ENCODE measurements around the gene CHRDL1. TPM values are rescaled to one million over a fixed set of nuclear protein-coding genes. Genes with fewer than 3 reads are reported as not detected.
A peak's percentile ranks its signal among the peaks of the same experiment; 100 is the strongest.
"Not testable (repeated sequence)": the region's sequence is repeated elsewhere in the genome, so short reads cannot be mapped to it uniquely, and the experiment has no call there.

Gene CHRDL1
- total RNA-seq, 1 experiment from 2014 or later = 11.1 TPM

DNA sequence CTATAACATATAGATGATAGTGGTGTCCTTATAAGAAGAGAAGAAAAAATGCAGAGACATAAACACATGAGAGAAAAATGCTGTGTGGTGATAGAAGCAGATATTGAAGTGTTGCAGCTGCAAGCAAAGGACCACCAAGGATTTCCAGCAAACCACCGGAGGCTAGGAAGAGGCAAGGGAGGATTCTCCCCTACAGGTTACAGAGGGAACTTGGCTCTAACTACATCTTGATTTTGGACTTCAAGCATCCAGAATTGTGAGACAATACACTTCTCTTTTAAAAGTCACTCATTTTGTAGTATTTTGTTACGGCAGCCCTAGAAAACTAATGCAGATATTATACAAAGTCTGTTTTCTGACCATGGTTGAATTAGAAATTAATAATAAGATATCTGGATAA is 30.4 kb upstream of the CHRDL1 start:
- Mint-ChIP-seq H3K4me3 (no peak overlapping the region), H3K9me3 (peaks cover 4% of the 10 kb centered on the region; the same call in 1 of the 2 replicates), H3K4me1 (0 out of 2 replicates have a peak, but pooled peaks cover 2% of the 10 kb centered on the region), H3K27ac (no peak overlapping the region), H3K27me3 (ENCODE audit: low read depth) (no peaks in the 10 kb centered on the region), H3K36me3 (no peaks in the 10 kb centered on the region)
- TF ChIP-seq NR3C1 (CRISPR knock-in tag; conservative IDR thresholded peaks at IDR 0.05; ENCODE audit: low read depth) = no peak
- no peak for TF ChIP-seq ZNF281 (CRISPR knock-in tag; IDR thresholded peaks at IDR 0.05)
- TF ChIP-seq TCF7 (CRISPR knock-in tag; IDR thresholded peaks at IDR 0.05; ENCODE audit: low read depth) = no peak
- TF ChIP-seq, protein P1, sequence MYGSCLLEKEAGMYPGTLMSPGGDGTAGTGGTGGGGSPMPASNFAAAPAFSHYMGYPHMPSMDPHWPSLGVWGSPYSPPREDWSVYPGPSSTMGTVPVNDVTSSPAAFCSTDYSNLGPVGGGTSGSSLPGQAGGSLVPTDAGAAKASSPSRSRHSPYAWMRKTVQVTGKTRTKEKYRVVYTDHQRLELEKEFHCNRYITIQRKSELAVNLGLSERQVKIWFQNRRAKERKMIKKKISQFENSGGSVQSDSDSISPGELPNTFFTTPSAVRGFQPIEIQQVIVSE (CRISPR knock-in tag; IDR thresholded peaks at IDR 0.05; ENCODE audit: borderline replicate concordance) = no peak
- TF ChIP-seq SMAD4 (CRISPR knock-in tag; IDR thresholded peaks at IDR 0.05) = no peak
- no peak for TF ChIP-seq NFATC4 (CRISPR knock-in tag; IDR thresholded peaks at IDR 0.05)
- POLR2A ChIA-PET = no interaction called here
- DNase-seq (ENCODE audit: low spot score) (no peak), ATAC-seq (peak; percentile 36; the same call in 1 of the 2 replicates)
- CTCF ChIA-PET = no interaction called here

GRCh38 chrX:110816543-110816942 is 20.9 kb upstream of the CHRDL1 start:
- H3K4me1 Mint-ChIP-seq; POLR2A ChIA-PET; H3K36me3 Mint-ChIP-seq; H3K27ac Mint-ChIP-seq; H3K4me3 Mint-ChIP-seq; CTCF ChIA-PET; ATAC-seq; H3K27me3 Mint-ChIP-seq (ENCODE audit: low read depth); H3K9me3 Mint-ChIP-seq; DNase-seq (ENCODE audit: low spot score): not testable (repeated sequence)

GRCh38 chrX:110806145-110806544 is 10.5 kb upstream of the CHRDL1 start:
- DNase-seq (ENCODE audit: low spot score) = no peak
- CTCF ChIA-PET = no interaction called here
- Mint-ChIP-seq H3K27me3 (ENCODE audit: low read depth) (no peaks in the 10 kb centered on the region), H3K36me3 (no peaks in the 10 kb centered on the region), H3K9me3 (no peaks in the 10 kb centered on the region), H3K4me3 (no peak overlapping the region), H3K27ac (no peak overlapping the region), H3K4me1 (peaks cover under 1% of the 10 kb centered on the region)
- POLR2A ChIA-PET = no interaction called here
- no peak for ATAC-seq
- TF ChIP-seq, protein P2, sequence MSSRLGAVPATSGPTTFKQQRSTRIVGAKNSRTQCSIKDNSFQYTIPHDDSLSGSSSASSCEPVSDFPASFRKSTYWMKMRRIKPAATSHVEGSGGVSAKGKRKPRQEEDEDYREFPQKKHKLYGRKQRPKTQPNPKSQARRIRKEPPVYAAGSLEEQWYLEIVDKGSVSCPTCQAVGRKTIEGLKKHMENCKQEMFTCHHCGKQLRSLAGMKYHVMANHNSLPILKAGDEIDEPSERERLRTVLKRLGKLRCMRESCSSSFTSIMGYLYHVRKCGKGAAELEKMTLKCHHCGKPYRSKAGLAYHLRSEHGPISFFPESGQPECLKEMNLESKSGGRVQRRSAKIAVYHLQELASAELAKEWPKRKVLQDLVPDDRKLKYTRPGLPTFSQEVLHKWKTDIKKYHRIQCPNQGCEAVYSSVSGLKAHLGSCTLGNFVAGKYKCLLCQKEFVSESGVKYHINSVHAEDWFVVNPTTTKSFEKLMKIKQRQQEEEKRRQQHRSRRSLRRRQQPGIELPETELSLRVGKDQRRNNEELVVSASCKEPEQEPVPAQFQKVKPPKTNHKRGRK (CRISPR knock-in tag; IDR thresholded peaks at IDR 0.05; ENCODE audit: borderline replicate concordance) = no peak
- TF ChIP-seq, protein P3, sequence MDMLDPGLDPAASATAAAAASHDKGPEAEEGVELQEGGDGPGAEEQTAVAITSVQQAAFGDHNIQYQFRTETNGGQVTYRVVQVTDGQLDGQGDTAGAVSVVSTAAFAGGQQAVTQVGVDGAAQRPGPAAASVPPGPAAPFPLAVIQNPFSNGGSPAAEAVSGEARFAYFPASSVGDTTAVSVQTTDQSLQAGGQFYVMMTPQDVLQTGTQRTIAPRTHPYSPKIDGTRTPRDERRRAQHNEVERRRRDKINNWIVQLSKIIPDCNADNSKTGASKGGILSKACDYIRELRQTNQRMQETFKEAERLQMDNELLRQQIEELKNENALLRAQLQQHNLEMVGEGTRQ (CRISPR knock-in tag; IDR thresholded peaks at IDR 0.05) = no peak
- TF ChIP-seq NR1H2 (CRISPR knock-in tag; IDR thresholded peaks at IDR 0.05) = no peak
- no peak for TF ChIP-seq JAZF1 (CRISPR knock-in tag; IDR thresholded peaks at IDR 0.05)
- TF ChIP-seq ZNF671 (CRISPR knock-in tag; IDR thresholded peaks at IDR 0.05) = no peak
- no peak for TF ChIP-seq ESRRA (CRISPR knock-in tag; IDR thresholded peaks at IDR 0.05; ENCODE audit: borderline replicate concordance)
- TF ChIP-seq, protein P4, sequence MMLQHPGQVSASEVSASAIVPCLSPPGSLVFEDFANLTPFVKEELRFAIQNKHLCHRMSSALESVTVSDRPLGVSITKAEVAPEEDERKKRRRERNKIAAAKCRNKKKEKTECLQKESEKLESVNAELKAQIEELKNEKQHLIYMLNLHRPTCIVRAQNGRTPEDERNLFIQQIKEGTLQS (CRISPR knock-in tag; conservative IDR thresholded peaks at IDR 0.05) = no peak
- no peak for TF ChIP-seq CBFB (CRISPR knock-in tag; IDR thresholded peaks at IDR 0.05; ENCODE audit: low read depth)
- TF ChIP-seq FOXJ3 (CRISPR knock-in tag; IDR thresholded peaks at IDR 0.05; ENCODE audit: borderline replicate concordance) = no peak
- no peak for TF ChIP-seq FOXP1 (CRISPR knock-in tag; IDR thresholded peaks at IDR 0.05; ENCODE audit: borderline replicate concordance)
- no peak for TF ChIP-seq PRDM15 (CRISPR knock-in tag; IDR thresholded peaks at IDR 0.05)
- TF ChIP-seq, protein P5, sequence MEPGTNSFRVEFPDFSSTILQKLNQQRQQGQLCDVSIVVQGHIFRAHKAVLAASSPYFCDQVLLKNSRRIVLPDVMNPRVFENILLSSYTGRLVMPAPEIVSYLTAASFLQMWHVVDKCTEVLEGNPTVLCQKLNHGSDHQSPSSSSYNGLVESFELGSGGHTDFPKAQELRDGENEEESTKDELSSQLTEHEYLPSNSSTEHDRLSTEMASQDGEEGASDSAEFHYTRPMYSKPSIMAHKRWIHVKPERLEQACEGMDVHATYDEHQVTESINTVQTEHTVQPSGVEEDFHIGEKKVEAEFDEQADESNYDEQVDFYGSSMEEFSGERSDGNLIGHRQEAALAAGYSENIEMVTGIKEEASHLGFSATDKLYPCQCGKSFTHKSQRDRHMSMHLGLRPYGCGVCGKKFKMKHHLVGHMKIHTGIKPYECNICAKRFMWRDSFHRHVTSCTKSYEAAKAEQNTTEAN (CRISPR knock-in tag; IDR thresholded peaks at IDR 0.05) = no peak
- no peak for TF ChIP-seq IRF1 (CRISPR knock-in tag; IDR thresholded peaks at IDR 0.05)
- TF ChIP-seq ZNF423 (CRISPR knock-in tag; IDR thresholded peaks at IDR 0.05) = no peak

Measured in WTC11 (cell line).